ENCODE data around the gene CCDC142.

Gene CCDC142

DNA sequence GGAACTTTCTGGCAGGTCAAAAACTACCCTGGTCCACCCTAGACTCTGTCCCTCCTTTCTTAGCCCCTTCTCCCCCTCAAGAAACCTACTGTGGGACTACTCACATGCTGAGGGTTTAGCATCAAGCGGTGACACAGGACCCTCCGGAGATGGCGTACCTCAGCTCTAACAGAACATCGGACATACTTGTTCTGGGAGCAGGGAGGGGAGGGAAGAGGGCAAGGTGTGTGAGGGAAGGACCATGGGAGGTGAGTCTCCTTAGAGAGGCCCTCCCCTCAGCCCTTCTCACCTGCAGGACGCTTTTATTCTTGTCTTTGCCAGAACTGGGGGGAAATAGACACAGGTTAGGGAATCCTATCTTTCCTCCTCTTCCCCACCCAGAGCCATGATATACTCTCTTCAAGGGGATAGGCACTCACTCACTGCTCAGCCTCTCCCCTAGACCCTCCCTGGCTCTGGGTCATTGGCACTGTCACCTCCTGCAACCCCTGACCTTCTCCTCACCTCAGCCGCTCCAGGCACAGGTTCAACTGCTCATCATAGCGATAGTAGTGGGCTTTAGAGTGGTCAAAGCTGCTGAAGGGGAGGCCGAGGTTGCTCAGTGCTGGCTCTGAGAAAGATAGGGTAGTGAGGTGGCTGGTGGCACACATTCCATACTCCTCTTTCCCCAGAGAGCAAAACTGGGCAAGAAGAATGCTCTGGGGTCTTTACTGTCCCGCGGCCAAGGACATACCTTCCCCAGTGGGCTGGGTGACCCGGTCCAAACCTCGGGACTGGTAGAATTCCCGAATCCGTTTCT is 22.8 kb upstream of the CCDC142 start:
- H3K4me3 ChIP-seq (replicated peaks; ENCODE audit: low read depth, low read length) = peak overlapping the region; percentile 73
- no peak for DNase-seq (ENCODE audit: extremely low read depth, low read depth)
- TF ChIP-seq, protein P1, sequence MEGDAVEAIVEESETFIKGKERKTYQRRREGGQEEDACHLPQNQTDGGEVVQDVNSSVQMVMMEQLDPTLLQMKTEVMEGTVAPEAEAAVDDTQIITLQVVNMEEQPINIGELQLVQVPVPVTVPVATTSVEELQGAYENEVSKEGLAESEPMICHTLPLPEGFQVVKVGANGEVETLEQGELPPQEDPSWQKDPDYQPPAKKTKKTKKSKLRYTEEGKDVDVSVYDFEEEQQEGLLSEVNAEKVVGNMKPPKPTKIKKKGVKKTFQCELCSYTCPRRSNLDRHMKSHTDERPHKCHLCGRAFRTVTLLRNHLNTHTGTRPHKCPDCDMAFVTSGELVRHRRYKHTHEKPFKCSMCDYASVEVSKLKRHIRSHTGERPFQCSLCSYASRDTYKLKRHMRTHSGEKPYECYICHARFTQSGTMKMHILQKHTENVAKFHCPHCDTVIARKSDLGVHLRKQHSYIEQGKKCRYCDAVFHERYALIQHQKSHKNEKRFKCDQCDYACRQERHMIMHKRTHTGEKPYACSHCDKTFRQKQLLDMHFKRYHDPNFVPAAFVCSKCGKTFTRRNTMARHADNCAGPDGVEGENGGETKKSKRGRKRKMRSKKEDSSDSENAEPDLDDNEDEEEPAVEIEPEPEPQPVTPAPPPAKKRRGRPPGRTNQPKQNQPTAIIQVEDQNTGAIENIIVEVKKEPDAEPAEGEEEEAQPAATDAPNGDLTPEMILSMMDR (IDR thresholded peaks at IDR 0.05; ENCODE audit: low read depth, low read length, missing control alignments) = no peak

DNA sequence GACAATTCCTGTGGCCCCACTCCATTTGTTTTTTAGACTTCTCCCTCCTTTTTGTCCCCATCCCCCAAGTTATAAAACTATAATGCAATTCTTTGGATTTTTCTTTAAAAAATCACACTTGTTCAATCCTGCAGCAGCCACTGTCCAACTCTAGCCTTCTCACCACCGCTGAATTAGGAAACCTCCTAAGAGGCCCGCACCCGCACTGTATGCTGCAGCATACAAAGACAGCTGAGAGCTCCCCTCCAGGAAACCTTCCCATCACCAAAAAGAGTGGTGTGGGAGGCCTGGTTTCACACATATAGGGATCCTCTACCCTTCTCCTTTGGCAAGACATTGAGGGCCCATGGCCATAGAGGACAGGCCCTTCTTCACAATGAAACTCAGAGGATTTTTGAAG is 21.8 kb upstream of the CCDC142 start:
- DNase-seq (ENCODE audit: extremely low read depth, low read depth) = no peak
- TF ChIP-seq, protein P1 (IDR thresholded peaks at IDR 0.05; ENCODE audit: low read depth, low read length, missing control alignments) = no peak
- H3K4me3 ChIP-seq (replicated peaks; ENCODE audit: low read depth, low read length) = no peak overlapping the region

GRCh38 chr2:74503506-74504475 is 21.0 kb upstream of the CCDC142 start:
- TF ChIP-seq, protein P1 (IDR thresholded peaks at IDR 0.05; ENCODE audit: low read depth, low read length, missing control alignments) = no peak
- DNase-seq (ENCODE audit: extremely low read depth, low read depth) = no peak
- H3K4me3 ChIP-seq (replicated peaks; ENCODE audit: low read depth, low read length) = peak overlapping the region; percentile 38; the same call in 1 of the 2 replicates

DNA sequence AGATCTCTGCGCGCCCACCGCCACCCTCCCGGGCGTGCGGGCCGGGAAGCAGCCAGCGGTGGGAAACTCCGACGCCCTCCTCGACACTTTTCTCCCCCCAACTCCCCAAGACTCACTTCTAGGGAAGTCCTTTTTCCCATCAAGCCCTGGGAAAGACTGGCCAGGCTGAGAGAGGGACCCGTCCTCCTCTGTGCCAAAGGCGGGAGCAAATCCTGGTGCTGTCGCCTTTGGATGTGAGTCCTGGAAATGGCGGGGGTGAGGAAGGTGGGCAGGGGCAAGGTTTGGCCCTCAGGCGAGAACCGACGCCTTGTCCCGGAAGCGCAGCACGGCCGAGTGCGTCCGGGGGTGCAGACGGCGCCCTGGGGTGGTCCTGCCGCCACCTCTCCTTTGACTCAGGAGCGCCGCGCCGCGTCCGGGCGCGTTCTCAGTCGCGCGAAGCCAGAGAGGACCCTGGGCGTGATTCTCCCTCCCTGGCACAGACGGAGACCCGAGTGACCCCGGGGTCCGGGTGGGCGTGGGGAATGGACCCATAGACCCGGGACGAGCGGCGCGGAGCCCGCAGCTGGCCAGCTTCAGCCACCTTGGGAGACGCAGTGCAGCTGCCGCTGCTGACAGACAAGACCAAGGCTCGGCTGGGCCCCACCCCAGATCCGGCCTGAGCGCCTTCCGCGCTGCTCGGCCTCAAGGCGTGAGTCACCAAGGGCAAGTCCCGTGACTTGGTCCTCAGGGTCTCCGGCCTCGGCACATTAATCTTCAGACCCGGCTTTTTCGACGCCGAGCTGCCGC is 20.1 kb upstream of the CCDC142 start:
- DNase-seq (ENCODE audit: extremely low read depth, low read depth) = peak; percentile 41

GRCh38 chr2:74502147-74502719 is 19.4 kb upstream of the CCDC142 start:
- DNase-seq (ENCODE audit: extremely low read depth, low read depth) = no peak
- TF ChIP-seq, protein P1 (IDR thresholded peaks at IDR 0.05; ENCODE audit: low read depth, low read length, missing control alignments) = no peak
- H3K4me3 ChIP-seq (replicated peaks; ENCODE audit: low read depth, low read length) = peak overlapping the region; percentile 38

More for the DNA sequence above, 20.1 kb upstream of the CCDC142 start:
- TF ChIP-seq, protein P1 (IDR thresholded peaks at IDR 0.05; ENCODE audit: low read depth, low read length, missing control alignments) = no peak
- peak overlapping the region; percentile 38 for H3K4me3 ChIP-seq (replicated peaks; ENCODE audit: low read depth, low read length)

Measured in HFF-Myc (cell line).